ENCODE data around the gene APBA2.

DNA sequence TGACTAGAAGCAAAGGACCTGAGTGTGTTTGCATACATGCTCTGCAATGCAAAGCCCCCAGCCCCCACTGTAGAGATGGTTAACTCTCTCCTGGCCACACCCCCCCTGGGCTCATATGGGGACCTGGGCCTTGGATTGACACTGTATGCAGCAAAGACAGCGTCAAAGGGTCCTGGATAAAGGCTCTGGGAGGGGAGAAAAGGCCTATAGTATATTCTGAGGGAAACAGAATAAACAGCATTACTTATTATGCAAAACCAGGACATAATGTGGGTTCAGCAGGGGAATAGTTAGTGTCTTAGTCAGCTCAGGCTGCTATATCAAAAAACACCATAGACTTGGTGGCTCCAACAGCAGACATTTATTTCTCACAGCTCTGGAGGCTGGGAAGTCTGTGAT is 158.7 kb downstream of the APBA2 start:
- TF ChIP-seq POLR2A (IDR thresholded peaks at IDR 0.05; ENCODE audit: low read length) (no peak), RFX5 (IDR thresholded peaks at IDR 0.05) (no peak), NFE2L2 (conservative IDR thresholded peaks at IDR 0.05; ENCODE audit: low read length) (no peak), JUNB (IDR thresholded peaks at IDR 0.05) (no peak), JUN (IDR thresholded peaks at IDR 0.05) (no peak), KDM1A (IDR thresholded peaks at IDR 0.05; ENCODE audit: low read depth) (no peak), BHLHE40 (IDR thresholded peaks at IDR 0.05; ENCODE audit: low read depth, low read length) (no peak), RAD21 (conservative IDR thresholded peaks at IDR 0.05 in 1 of 2, IDR thresholded peaks at IDR 0.05 in 1 of 2) (no peak)
- TF ChIP-seq, protein P1, sequence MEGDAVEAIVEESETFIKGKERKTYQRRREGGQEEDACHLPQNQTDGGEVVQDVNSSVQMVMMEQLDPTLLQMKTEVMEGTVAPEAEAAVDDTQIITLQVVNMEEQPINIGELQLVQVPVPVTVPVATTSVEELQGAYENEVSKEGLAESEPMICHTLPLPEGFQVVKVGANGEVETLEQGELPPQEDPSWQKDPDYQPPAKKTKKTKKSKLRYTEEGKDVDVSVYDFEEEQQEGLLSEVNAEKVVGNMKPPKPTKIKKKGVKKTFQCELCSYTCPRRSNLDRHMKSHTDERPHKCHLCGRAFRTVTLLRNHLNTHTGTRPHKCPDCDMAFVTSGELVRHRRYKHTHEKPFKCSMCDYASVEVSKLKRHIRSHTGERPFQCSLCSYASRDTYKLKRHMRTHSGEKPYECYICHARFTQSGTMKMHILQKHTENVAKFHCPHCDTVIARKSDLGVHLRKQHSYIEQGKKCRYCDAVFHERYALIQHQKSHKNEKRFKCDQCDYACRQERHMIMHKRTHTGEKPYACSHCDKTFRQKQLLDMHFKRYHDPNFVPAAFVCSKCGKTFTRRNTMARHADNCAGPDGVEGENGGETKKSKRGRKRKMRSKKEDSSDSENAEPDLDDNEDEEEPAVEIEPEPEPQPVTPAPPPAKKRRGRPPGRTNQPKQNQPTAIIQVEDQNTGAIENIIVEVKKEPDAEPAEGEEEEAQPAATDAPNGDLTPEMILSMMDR (IDR thresholded peaks at IDR 0.05), result no peak
- TF ChIP-seq, protein P2, sequence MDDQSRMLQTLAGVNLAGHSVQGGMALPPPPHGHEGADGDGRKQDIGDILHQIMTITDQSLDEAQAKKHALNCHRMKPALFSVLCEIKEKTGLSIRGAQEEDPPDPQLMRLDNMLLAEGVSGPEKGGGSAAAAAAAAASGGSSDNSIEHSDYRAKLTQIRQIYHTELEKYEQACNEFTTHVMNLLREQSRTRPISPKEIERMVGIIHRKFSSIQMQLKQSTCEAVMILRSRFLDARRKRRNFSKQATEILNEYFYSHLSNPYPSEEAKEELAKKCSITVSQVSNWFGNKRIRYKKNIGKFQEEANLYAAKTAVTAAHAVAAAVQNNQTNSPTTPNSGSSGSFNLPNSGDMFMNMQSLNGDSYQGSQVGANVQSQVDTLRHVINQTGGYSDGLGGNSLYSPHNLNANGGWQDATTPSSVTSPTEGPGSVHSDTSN (IDR thresholded peaks at IDR 0.05), result no peak
- TF ChIP-seq, protein P3, sequence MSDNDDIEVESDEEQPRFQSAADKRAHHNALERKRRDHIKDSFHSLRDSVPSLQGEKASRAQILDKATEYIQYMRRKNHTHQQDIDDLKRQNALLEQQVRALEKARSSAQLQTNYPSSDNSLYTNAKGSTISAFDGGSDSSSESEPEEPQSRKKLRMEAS (IDR thresholded peaks at IDR 0.05), result no peak
- TF ChIP-seq, protein P4, sequence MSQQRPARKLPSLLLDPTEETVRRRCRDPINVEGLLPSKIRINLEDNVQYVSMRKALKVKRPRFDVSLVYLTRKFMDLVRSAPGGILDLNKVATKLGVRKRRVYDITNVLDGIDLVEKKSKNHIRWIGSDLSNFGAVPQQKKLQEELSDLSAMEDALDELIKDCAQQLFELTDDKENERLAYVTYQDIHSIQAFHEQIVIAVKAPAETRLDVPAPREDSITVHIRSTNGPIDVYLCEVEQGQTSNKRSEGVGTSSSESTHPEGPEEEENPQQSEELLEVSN (IDR thresholded peaks at IDR 0.05; ENCODE audit: borderline replicate concordance, low read depth), result no peak
